ENCODE results near the gene PREX1. TPM values are rescaled to one million over a fixed set of nuclear protein-coding genes. Genes with fewer than 3 reads are reported as not detected.

Gene PREX1
- total RNA-seq, 1 experiment from 2014 or later: 20.0 TPM

GRCh38 chr20:48630342-48631075 lies 197.3 kb downstream of the PREX1 start:
- H3K4me1 ChIP-seq (ENCODE audit: control insufficient read depth, insufficient read depth, low read length): no peaks in the 10 kb centered on the region
- DNase-seq (ENCODE audit: low read depth, low spot score) (no peak), ATAC-seq (no peak)
- no peaks in the 10 kb centered on the region for H3K9me3 ChIP-seq (ENCODE audit: control insufficient read depth, insufficient read depth, low read depth, low read length)
- in situ Hi-C loops (cut with HindIII; ENCODE audit: low pct_unique_long_range_greater_than_20kb, low sequenced_read_pairs) (no loop called here), intact Hi-C loops (cut with micrococcal nuclease; ENCODE audit: unreplicated experiment) (no loop called here)
- H3K4me3 ChIP-seq (ENCODE audit: low read depth in 2 of 2, low read length in 2 of 2): no peak overlapping the region
- H3K27me3 ChIP-seq (ENCODE audit: control insufficient read depth, insufficient read depth, low read length): no peaks in the 10 kb centered on the region
- H3K36me3 ChIP-seq (ENCODE audit: control insufficient read depth, insufficient read depth, low read length): no peaks in the 10 kb centered on the region
- TF ChIP-seq POLR2AphosphoS5 (IDR thresholded peaks at IDR 0.05; ENCODE audit: low read depth, low read length): no peak
- no peak for TF ChIP-seq SIN3A (IDR thresholded peaks at IDR 0.05; ENCODE audit: borderline replicate concordance, insufficient read depth, low read depth, low read length)
- TF ChIP-seq CTCF (IDR thresholded peaks at IDR 0.05): no peak
- no peak for TF ChIP-seq TCF7L2 (IDR thresholded peaks at IDR 0.05; ENCODE audit: low read depth, low read length)
- no peak for TF ChIP-seq REST (IDR thresholded peaks at IDR 0.05; ENCODE audit: insufficient read depth in 1 of 2, low read depth in 2 of 2, low read length in 1 of 2)
- ChIA-PET CTCF (no interaction called here), POLR2A (no interaction called here)
- BruUV-seq (replicated peaks): no TSS peak
- no peak overlapping the region for H3K27ac ChIP-seq (ENCODE audit: low read length)

- no peak for TF ChIP-seq CTCF (IDR thresholded peaks at IDR 0.05)
- ChIA-PET CTCF (no interaction called here), POLR2A (interaction anchor here (0.8 kb wide), 1 partner anchor 773 kb away, joined by 3 read pairs; no protein-coding TSS in a partner anchor)
- no TSS peak for BruUV-seq (replicated peaks)
- in situ Hi-C loops (cut with HindIII; ENCODE audit: low pct_unique_long_range_greater_than_20kb, low sequenced_read_pairs): no loop called here
- DNase-seq (ENCODE audit: low read depth, low spot score): no peak
- no peak overlapping the region for H3K27ac ChIP-seq (ENCODE audit: low read length)
- no peak overlapping the region for H3K4me3 ChIP-seq (ENCODE audit: low read depth in 2 of 2, low read length in 2 of 2)
- intact Hi-C loops (cut with micrococcal nuclease; ENCODE audit: unreplicated experiment): no loop called here
- ATAC-seq: no peak
- no peaks in the 10 kb centered on the region for H3K27me3 ChIP-seq (ENCODE audit: control insufficient read depth, insufficient read depth, low read length)
- no peaks in the 10 kb centered on the region for H3K9me3 ChIP-seq (ENCODE audit: control insufficient read depth, insufficient read depth, low read depth, low read length)
- H3K36me3 ChIP-seq (ENCODE audit: control insufficient read depth, insufficient read depth, low read length): no peaks in the 10 kb centered on the region
- no peaks in the 10 kb centered on the region for H3K4me1 ChIP-seq (ENCODE audit: control insufficient read depth, insufficient read depth, low read length)
These were observed 197.9 kb downstream of the PREX1 start for GRCh38 chr20:48629960-48630315.

Data from Panc1 (cell line).